Measurements from ENCODE around the gene STARD4.

STARD4 gene

DNA sequence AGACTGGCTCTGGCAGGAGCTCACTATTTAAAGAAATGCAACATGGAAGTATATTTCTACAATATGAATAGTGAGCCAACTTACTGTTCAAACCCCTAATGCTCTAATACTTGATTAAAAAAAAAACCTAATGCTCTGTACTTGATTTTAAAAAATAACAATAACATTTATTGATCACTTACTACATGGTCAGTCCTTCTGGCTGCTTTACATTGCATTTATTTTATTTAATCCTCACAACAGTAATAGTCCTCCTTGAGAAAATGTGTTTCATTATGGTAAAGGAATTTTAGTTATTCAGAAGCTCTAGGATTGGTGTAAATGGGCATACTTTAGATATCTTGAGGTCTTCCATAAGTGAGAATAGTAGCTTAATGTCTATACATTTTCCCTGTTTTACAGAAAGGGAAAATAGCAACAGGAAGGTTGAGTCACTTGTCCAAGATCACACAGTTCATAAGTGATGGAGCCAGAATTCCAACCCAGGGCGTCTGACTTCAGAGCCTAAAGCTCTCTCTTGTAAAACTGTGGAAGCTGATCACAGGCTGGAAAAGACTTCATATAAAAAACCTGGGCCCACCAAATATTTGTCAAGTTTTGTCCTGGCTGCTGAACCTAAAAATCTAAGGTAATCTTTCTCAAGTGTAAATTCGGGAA lies 1.0 kb downstream of the STARD4 start:
- DNase-seq (ENCODE audit: low spot score) = no peak
- peak overlapping the region; percentile 91 to 96 for H3K27ac ChIP-seq
- H3K4me3 ChIP-seq = peak overlapping the region; percentile 78
- TF ChIP-seq, protein P1, sequence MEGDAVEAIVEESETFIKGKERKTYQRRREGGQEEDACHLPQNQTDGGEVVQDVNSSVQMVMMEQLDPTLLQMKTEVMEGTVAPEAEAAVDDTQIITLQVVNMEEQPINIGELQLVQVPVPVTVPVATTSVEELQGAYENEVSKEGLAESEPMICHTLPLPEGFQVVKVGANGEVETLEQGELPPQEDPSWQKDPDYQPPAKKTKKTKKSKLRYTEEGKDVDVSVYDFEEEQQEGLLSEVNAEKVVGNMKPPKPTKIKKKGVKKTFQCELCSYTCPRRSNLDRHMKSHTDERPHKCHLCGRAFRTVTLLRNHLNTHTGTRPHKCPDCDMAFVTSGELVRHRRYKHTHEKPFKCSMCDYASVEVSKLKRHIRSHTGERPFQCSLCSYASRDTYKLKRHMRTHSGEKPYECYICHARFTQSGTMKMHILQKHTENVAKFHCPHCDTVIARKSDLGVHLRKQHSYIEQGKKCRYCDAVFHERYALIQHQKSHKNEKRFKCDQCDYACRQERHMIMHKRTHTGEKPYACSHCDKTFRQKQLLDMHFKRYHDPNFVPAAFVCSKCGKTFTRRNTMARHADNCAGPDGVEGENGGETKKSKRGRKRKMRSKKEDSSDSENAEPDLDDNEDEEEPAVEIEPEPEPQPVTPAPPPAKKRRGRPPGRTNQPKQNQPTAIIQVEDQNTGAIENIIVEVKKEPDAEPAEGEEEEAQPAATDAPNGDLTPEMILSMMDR (IDR thresholded peaks at IDR 0.05) = no peak

DNA sequence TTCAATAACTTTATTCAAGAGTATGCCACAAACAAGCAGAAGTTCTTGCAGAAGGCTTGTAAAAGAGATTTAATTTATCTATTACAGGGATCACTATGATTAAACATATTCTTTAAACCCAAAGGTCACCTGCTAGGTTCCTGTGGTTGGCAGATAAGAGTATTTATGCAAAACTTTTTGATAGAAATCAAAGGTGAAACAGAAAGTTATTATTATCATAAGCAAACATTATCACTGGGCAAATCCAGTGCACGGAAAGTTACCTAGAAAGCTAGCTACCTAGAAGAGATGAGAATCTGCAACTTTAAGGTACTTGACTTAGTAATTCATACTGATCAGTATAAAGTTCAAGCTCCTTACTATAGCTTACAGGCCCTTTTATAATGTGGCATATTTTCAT lies 3.2 kb downstream of the STARD4 start:
- H3K27ac ChIP-seq = no peak overlapping the region
- H3K4me3 ChIP-seq = no peak overlapping the region

DNA sequence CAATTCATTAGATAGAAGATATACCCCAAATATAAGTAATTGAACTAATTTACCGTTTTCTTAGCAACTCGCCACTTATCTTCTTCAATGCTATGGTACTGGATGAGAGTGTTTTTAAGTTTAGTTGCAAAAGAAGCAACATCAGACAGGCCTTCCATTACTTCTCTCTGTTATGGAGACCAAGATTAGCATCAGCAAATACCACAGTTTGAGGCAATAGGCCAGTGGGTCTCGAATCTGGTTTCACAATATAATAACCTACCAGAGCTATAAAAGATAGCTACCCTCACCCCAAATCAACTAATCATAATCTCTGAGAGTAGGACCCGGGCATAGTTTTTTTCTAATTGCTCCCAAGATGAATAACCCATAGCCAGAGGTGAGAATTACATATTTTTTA lies 5.1 kb downstream of the STARD4 start:
- Histone ChIP-seq H3K27ac (no peak overlapping the region), H3K4me3 (no peak overlapping the region)
- TF ChIP-seq, protein P1 (IDR thresholded peaks at IDR 0.05) = no peak
- DNase-seq (ENCODE audit: low spot score) = no peak

More for the DNA sequence above, 3.2 kb downstream of the STARD4 start:
- no peak for DNase-seq (ENCODE audit: low spot score)
- TF ChIP-seq, protein P1 (IDR thresholded peaks at IDR 0.05) = no peak

DNA sequence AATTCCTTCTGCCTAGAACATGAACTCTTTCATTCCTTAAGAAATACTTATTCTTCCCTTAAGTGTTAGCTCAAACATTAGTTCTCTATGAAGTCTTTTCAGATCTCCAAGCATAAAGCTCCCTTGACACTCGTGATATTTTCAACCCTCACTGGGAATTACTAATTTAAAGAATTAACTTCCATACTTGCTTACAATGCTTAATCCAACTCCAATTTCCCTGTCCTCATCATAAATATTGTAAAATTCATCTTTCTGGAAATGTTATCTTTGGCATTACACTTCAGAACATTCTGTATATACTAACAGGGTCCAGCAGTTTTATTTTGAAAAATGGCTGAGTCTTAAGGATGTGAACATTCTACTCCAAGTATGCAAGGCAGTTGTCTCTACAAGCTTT lies 7.2 kb downstream of the STARD4 start:
- no peak for DNase-seq (ENCODE audit: low spot score)
- Histone ChIP-seq H3K27ac (peak overlapping the region; percentile 22 to 49), H3K4me3 (no peak overlapping the region)
- TF ChIP-seq, protein P1 (IDR thresholded peaks at IDR 0.05) = no peak

DNA sequence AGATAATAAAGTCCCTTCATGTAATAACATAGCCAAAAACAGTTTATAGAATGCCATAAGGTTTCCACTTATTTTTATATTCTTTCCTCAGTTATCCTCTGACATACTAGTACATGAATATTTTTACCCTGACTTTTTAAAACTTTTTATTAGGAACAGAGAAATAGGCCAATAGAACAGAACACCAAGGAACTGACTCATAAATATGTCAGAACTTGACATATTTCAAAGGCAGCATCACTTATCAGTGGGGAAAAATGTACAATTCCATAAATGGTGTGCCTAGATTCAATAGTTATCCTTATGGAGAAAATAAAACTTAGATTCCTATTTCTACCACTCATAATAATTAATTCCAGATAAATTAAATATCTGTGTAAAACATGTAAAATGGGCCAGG lies 9.4 kb downstream of the STARD4 start:
- no peak for DNase-seq (ENCODE audit: low spot score)
- TF ChIP-seq, protein P1 (IDR thresholded peaks at IDR 0.05) = no peak
- peak overlapping the region; percentile 49 to 71 for H3K27ac ChIP-seq
- H3K4me3 ChIP-seq = no peak overlapping the region

DNA sequence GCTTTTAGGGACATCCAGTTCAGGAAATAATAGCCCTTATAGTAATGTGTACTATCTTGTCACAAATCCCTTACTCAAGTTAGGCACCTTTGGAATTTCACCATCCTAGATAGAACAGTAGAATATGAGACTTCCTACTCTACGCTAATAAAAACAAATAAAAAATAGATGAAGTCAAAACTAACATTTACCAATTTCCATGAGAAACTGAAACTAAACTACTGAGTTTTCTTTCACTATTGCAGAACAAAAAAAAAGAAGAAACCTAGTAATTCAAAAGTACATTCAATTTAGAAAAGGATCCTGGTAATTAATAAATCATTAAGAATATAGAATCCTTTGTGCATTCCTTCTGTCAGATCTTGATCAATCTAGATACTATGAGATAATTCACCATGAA lies 14.0 kb downstream of the STARD4 start:
- Histone ChIP-seq H3K4me3 (no peak overlapping the region), H3K27ac (no peak overlapping the region)
- DNase-seq (ENCODE audit: low spot score) = no peak
- TF ChIP-seq, protein P1 (IDR thresholded peaks at IDR 0.05) = no peak

DNA sequence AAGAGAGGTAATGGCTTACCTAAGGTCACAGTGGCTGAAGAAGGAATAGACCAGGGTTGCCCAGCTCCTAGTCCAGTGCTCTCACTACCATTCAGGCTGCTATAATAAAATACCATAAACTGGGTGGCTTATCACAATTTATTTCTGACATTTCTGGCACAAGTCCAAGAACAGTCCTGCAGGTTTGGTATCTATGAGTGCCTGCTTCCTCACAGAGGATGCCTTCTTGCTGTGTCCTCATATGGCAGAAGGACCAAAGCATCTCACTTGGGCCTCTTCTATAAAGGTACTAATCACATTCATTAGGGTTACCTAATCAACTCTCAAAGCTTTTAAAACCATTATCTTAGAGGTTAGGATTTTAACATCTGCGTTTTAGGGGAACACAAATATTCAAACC lies 17.2 kb downstream of the STARD4 start:
- no peak for DNase-seq (ENCODE audit: low spot score)
- no peak overlapping the region for H3K4me3 ChIP-seq
- TF ChIP-seq, protein P1 (IDR thresholded peaks at IDR 0.05) = no peak
- H3K27ac ChIP-seq = no peak overlapping the region

Data from coronary artery (tissue), 2 donors.